ENCODE data around the gene HMMR.
A peak's percentile ranks its signal among the peaks of the same experiment; 100 is the strongest.

HMMR gene

DNA sequence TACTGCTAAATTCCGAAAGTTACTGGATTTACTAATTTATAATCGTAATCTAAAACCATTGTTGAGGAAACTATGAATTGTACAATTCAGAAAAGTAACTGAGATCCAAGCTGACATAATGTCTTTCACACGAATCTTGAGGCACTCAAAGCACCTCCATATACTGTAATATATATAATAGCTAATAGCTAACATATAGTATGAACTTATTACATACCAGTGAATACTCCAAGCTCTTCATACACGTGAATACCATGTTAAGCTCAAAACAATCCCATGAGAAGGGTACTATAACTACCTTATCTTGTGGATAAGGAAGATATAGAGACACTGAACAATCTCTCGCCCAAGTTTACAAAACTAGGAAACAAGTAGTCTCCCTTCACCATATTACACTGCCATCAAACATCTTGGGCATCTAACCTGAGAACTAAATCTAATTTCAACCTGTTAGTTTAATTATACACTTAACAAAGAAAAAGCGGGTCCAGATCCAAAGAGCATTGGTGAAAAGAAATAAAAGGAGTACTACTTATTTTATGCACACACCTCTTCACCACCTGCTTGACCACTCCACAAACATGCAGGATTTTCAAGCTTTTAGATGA, 1.6 kb upstream of the HMMR start:
- DNase-seq (ENCODE audit: low spot score), result peak; percentile 48

DNA sequence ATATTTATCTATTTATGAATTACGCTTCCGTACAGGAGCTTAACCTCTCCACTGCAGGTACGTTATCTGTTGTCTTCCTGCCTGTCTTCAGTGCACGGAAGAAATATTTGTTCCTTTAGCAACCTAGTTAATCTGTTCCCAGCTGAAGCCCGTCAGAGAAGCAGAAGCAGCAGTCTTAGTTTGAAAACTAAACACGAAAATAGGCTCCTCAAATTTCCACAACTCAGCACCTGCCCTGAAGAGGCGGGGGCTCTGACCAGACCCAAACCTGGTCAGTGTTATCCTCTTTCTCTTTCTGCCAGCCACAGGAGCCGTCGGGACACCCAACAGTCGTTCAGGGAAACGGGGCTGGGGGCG, 992 bp upstream of the HMMR start:
- no peak for DNase-seq (ENCODE audit: low spot score)

GRCh38 chr5:163459819-163460561, 442 bp upstream of the HMMR start, which contains the start of gene NUDCD2:
Gene NUDCD2, minus strand, starts transcription at chr5:163460102. Its CDS starts 52 bp downstream, at chr5:163460050.
- peak; percentile 99 for DNase-seq (ENCODE audit: low spot score)

DNA sequence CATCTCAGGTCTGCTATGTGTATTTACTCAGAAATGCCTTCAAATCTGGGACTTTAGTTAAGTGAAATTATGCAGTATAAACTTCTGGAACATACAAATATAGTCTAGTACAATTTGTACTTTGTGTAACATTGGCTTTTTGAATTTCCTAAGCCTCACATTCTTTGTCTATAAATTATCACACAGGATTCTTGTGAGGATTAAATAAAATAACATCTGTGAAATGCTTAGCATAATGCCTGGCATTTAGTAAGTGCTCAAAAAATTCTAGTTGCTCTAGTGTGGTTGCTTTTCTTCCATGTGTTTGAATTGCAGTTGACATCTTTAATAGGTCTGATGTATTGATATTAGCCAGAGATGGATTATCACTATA, 2.6 kb downstream of the HMMR start:
- no peak for DNase-seq (ENCODE audit: low spot score)

- DNase-seq (ENCODE audit: low spot score), result no peak
Measured at GRCh38 chr5:163467682-163468081, 7.2 kb downstream of the HMMR start.

DNA sequence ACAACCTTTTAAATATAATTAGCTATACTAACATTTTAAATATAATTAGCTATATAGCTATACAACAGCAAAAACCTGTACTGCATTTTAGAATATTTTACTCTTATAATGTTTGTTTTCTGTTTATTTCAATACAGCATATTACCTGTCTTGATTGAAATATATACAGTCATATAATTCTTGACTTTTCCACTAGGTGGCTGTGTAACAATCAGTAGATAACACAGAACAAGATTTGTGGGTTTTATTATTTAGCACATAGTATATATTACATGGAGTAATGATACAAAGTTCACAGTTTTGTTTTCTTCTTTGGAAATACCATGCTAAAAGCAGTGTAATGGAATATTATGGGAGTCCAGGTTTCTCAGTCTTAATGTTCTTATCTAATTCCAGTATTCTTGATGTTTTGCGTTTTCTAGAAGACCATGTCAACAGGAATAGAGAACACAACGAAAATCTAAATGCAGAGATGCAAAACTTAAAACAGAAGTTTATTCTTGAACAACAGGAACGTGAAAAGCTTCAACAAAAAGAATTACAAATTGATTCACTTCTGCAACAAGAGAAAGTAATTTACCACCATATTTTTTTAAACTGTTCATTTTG, 13.3 kb downstream of the HMMR start:
- no peak for DNase-seq (ENCODE audit: low spot score)

GRCh38 chr5:163475411-163475810, 15.0 kb downstream of the HMMR start:
- no peak for DNase-seq (ENCODE audit: low spot score)

DNA sequence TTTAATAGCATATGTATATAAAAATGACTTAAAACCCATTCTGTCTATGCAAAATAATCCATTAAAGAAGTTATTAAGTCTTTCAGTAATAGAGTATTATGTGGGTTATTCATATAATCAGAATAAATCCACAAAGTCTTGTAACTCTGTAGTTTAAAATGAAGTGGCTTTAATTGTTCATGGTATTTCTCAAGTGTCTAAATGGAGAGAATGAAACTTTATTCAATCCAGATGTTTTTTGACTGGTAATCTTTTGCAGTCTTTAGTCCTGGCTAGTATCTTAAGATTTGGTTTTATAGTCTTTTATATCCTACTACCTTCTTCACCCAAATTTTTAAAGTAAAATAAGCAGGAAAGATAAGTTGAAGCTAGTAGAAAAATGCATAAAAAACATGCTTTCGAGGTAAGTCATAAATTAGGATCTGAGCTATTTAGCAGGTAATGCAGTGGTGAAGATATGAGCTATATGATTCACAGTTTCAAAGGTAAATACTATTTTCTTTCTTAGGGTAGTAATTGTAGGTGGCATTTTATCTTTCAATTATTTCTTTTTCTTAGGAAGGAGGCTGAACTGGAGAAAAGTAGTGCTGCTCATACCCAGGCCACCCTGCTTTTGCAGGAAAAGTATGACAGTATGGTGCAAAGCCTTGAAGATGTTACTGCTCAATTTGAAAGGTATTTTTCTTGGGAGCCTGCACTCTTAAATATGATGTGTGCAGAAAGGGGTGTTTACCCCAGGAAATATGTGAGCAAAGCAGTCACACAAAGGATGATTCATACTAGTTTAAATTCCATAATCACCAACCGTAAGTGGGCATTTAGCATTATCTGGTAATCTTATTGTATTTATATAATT, 17.9 kb downstream of the HMMR start:
- DNase-seq (ENCODE audit: low spot score), result no peak

DNA sequence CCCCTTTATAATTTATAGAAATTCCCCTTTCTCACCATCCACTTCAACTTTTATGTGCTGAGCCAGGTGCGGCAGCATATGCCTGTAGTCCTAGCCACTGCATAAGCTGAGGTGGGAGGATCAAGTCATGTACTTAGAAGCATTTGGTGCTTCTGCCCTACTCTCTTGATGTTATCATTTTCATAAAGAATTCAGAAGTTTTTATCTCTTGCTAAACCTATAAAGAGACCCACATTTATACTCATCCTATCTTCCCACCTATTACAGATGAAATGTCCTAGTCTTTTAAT, 18.5 kb downstream of the HMMR start:
- no peak for DNase-seq (ENCODE audit: low spot score)

- no peak for DNase-seq (ENCODE audit: low spot score)
Measured at GRCh38 chr5:163489055-163489744, 28.8 kb downstream of the HMMR start.

DNA sequence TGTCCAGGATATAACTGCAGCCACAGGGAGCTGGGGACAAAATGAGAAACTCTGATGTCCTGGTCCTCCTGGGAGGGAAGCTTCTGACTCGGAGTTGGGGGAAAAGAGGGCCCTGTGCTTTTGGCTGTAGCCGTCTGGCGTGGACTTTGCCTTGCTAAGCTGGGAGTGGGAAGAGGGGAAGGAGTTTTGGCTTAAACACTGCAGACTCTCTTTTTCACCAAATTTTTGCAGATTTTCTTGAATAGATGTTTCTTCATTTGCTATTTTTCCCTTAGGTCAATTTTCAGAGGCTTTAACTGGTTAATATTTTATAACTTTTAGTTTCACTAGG, 29.3 kb downstream of the HMMR start:
- no peak for DNase-seq (ENCODE audit: low spot score)

DNA sequence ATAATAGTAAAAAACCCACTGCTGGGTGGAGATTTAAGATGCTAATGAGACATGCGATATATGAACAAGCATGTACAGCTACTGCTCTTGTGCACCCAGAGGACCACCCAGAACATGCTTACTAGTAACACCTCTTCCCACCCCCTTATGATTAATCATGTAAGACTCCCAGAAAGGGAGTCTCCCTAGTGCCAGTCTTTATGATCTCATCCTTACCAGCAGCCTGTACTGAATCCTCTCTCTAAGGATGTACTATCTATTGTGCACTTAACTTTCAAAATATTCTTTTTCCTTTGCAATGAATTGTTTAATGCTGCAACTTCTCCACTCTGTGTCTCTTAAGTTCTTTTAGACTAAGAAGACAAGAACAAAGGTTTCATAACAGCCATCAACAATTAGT, 35.9 kb downstream of the HMMR start:
- no peak for DNase-seq (ENCODE audit: low spot score)

DNA sequence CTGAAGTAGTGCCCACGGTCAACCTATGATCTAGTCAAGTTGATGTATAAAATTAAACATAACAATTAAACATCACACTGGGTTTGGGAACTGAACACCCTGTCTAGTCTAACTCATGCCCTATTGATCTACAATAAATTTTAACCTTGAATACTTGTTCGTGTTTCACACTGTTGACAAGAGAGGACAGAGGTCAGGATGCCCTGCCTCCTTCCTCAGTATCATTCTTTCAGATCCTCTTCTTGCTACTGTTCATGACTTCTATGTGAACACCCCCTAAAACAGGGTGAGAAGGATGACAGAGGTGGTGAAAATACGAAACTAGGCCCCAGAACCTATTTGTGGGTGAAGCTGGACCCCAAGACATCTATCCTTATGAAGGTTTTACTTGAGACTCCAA, 36.9 kb downstream of the HMMR start:
- no peak for DNase-seq (ENCODE audit: low spot score)

DNA sequence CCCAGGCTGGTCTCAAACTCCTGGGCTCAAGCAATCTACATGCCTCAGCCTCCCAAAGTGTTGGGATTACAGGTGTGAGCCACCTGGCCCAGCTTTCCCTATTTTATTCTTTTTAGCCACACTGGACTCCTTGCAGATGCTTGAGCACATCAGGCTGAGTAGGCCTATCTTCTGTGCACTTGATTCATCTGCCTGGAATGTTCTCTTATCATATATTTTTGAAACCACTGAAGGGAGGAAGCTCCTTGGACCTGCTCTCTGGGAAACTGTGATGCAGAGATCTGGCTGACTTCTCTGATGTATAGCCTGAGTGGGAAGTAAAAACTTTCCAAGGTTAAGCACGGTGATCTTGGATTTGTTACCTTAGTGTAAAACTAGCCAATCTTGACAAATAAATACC, 38.5 kb downstream of the HMMR start:
- no peak for DNase-seq (ENCODE audit: low spot score)

- DNase-seq (ENCODE audit: low spot score), result no peak
Measured at GRCh38 chr5:163502521-163502920, 42.1 kb downstream of the HMMR start.

GRCh38 chr5:163503106-163504078, 43.0 kb downstream of the HMMR start:
- peak; percentile 71 for DNase-seq (ENCODE audit: low spot score)

DNA sequence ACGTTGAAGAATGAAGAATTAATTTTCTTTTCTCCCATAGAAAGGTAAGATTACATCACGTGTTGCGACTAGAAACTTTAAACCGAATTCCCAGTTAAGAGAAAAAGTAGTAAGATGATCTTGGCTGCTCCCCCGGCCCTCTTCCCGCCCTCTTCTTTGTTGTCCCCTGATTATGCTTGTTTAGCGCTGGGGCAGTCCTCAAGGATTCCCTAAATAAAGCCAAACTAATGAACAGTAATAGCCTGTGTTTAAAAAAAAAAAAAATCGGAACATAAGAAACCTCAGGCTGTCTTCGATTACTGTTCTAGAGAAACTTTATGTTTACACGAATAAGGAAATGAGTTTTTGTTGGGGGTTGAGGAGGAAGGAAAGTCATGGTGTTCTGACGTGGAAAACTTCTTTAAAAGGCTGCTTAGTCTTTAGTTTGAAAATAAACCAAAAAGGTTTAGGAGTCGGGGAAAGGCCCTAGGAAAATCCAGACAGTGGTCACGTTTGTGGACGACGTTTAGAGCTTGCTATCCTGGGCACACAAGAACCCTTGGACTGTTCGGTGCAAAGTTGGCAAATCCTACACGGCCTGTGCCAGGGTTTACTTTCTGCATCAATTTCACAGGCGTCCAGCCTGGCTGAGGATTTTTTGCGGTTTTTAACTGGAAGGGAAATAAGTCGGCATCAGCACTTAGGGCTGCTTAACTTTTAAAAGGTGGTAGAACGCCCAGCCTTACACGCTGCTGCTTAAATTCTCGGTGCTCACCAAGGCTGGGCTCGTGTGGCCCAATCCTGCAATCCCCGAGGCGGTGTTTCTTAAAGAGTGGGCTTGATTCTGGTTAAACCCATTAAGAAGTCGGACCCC, 43.9 kb downstream of the HMMR start:
- DNase-seq (ENCODE audit: low spot score), result peak; percentile 73

- no peak for DNase-seq (ENCODE audit: low spot score)
Measured at GRCh38 chr5:163505049-163505367, 44.6 kb downstream of the HMMR start.

DNA sequence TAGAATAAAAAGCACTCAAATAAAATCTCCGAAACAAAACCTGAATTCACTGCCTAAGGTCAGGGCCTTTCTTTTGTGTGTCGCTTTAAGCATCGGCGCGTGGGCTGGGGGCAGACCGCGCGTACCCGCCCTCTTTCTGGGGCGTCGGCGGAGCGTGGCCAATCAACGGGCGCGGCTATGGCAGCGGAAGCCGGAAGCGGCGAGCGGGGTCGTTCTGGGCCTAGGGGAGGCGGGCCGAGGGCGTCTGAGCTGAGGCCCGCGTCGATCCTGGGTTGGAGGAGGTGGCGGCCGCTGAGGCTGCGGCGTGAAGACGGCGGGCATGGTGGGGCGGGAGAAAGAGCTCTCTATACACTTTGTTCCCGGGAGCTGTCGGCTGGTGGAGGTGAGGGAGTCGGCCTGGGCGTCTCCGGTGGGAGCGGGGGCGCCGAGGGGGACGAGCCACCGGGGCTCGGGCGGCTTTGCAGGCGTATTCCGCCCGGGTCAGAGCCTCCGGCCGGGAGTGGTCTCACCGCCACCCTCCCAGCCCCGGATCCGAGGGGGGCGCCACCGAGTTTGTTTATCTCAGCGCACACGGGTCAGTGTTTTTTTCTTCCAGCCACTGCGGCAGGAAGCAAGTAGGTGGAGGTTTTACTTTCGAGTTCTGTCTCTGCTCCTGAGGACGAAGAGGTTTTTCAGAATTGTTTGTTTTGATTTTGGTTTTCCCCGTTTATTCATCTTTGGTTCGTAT, 45.1 kb downstream of the HMMR start, which contains the start of gene MAT2B:
TSS of gene MAT2B (plus strand) at position 252 of the 727 bp plus-strand sequence. CDS start at position 320, 68 bp downstream.
- DNase-seq (ENCODE audit: low spot score), result peak; percentile 97

DNA sequence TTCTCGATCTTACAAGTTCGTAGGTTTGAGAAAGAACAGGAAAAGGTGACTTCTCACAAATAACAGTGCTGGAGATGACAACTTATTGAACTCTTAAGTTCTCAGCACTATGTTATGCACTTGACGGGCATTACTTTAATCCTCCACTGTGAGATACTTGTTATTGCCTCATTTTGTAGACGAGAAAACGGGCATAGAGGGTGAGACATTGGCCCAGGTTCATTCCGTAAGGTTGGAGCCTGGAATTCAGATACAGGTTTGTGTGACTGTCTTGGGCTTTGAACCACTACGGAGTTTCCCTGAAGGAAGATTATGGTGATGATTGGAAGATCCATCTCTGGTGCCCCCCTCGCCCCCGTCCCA, 45.6 kb downstream of the HMMR start:
- DNase-seq (ENCODE audit: low spot score), result no peak

All from NAMALWA (cell line).